ENCODE data around the gene TRRAP.

Gene TRRAP

DNA sequence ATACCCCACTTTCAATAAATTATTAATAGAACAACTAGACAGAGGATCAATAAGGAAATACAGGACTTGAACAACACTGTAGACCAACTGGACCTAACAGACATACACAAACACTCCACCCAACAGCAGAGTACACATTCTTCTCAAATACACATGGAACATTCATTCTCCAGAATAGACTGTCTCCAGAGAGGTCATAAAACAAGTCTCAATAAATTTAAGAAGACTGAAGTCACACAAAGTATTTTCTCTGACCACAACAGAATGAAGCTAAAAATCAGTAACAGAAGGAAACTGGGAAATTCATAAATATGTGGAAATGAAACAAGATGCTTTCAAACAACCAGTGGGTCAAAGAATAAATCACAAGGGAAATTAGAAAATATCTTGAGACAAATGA is 145.7 kb downstream of the TRRAP start:
- Histone ChIP-seq H2AFZ (no peak overlapping the region), H3K27me3 (ENCODE audit: control insufficient read depth, insufficient read depth, low read length) (no peaks in the 10 kb centered on the region), H3K9me3 (ENCODE audit: control insufficient read depth, low read length) (no peaks in the 10 kb centered on the region), H3K36me3 (ENCODE audit: control insufficient read depth, insufficient read depth, low read length) (no peaks in the 10 kb centered on the region), H3K27ac (no peak overlapping the region), H3K4me2 (ENCODE audit: low read length) (no peak overlapping the region), H3K4me3 (ENCODE audit: low read depth, low read length) (no peak overlapping the region), H3K9ac (no peak overlapping the region), H3K79me2 (peaks cover under 1% of the 10 kb centered on the region), H3K4me1 (no peaks in the 10 kb centered on the region)
- TF ChIP-seq, protein P1, sequence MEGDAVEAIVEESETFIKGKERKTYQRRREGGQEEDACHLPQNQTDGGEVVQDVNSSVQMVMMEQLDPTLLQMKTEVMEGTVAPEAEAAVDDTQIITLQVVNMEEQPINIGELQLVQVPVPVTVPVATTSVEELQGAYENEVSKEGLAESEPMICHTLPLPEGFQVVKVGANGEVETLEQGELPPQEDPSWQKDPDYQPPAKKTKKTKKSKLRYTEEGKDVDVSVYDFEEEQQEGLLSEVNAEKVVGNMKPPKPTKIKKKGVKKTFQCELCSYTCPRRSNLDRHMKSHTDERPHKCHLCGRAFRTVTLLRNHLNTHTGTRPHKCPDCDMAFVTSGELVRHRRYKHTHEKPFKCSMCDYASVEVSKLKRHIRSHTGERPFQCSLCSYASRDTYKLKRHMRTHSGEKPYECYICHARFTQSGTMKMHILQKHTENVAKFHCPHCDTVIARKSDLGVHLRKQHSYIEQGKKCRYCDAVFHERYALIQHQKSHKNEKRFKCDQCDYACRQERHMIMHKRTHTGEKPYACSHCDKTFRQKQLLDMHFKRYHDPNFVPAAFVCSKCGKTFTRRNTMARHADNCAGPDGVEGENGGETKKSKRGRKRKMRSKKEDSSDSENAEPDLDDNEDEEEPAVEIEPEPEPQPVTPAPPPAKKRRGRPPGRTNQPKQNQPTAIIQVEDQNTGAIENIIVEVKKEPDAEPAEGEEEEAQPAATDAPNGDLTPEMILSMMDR (IDR thresholded peaks at IDR 0.05), result no peak

DNA sequence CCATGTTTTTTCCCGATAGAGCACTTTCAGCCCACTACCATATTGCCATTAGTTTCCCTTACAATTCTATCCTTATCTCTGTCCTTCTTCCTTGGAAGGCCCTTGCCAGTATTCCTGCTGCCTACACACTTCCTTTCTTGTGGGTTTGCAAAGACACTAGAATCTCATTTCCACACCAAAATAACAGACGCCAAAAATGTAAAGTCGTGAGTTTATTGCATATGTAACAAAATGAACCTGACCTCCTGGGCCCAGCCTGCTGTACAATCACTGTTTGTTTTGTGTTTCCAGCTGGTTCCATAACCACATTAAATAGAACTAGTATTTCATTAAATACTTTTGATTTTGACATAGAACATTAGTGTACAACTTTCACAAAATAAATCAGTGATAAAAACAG is 148.9 kb downstream of the TRRAP start:
- no peak overlapping the region for H2AFZ ChIP-seq
- no peaks in the 10 kb centered on the region for H3K79me2 ChIP-seq
- no peak overlapping the region for H3K9ac ChIP-seq
- no peaks in the 10 kb centered on the region for H3K4me1 ChIP-seq
- H3K27ac ChIP-seq, result no peak overlapping the region
- no peaks in the 10 kb centered on the region for H3K9me3 ChIP-seq (ENCODE audit: control insufficient read depth, low read length)
- no peaks in the 10 kb centered on the region for H3K36me3 ChIP-seq (ENCODE audit: control insufficient read depth, insufficient read depth, low read length)
- TF ChIP-seq, protein P1 (IDR thresholded peaks at IDR 0.05), result no peak
- H3K27me3 ChIP-seq (ENCODE audit: control insufficient read depth, insufficient read depth, low read length), result no peaks in the 10 kb centered on the region
- no peak overlapping the region for H3K4me2 ChIP-seq (ENCODE audit: low read length)
- no peak overlapping the region for H3K4me3 ChIP-seq (ENCODE audit: low read depth, low read length)

DNA sequence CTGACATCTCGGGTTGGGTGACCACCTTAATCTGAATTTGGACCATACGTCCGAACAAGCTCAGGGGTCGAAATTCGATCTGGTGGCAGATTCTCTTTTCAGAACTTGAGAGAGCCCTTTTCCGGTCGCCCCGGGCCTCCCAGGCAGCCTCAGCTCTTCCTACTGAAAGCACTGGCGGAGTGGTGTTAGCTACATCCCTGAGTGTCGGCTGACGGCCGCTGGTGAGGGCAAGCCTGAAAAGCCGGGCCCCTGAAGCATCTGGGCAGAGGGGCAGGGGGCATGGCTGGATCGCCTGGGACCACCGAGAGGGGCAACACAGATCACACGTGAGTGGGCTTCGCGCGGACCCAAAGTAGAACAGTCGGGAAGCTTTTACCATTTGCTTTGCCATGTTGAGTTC is 149.5 kb downstream of the TRRAP start:
- TF ChIP-seq, protein P1 (IDR thresholded peaks at IDR 0.05), result no peak
- Histone ChIP-seq H3K4me2 (ENCODE audit: low read length) (no peak overlapping the region), H3K36me3 (ENCODE audit: control insufficient read depth, insufficient read depth, low read length) (no peaks in the 10 kb centered on the region), H3K9me3 (ENCODE audit: control insufficient read depth, low read length) (no peaks in the 10 kb centered on the region), H3K27ac (no peak overlapping the region), H3K9ac (no peak overlapping the region), H3K27me3 (ENCODE audit: control insufficient read depth, insufficient read depth, low read length) (no peaks in the 10 kb centered on the region), H3K79me2 (no peaks in the 10 kb centered on the region), H3K4me3 (ENCODE audit: low read depth, low read length) (no peak overlapping the region), H3K4me1 (no peaks in the 10 kb centered on the region), H2AFZ (no peak overlapping the region)

DNA sequence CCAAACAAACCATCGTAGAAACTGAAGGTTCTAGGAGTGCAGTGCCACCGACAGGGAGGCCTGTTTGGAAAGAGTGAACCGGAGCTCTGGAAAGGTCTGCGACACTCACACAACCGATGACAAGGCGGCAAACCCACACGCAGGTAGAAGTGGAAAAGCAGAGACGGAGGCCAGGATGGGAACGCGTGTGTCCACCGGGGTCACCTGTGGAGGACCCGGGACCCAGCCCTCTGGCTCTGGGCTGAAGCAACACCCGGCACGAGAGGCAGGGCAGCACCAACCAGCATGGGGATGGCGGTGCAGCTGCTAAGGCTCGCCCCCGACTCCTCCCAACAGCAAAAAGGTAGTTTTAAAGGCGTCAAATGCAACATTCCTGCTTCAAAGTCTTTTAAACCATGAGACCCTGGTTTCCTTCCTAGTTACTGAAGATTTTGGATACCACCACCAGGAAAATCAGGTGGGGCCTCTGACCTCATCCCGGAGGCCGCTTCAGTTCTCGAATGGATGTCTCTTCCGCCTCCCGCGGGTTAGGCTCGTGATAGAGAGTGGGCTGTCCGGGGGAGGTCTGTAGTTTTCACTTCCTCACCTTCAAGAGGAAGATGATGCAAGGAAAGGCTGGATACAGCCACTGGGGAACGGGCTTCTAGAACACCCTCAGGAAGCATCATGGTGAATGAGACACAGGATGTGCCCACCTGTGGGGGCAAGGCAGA is 150.1 kb downstream of the TRRAP start:
- Histone ChIP-seq H2AFZ (no peak overlapping the region), H3K27me3 (ENCODE audit: control insufficient read depth, insufficient read depth, low read length) (no peaks in the 10 kb centered on the region), H3K4me2 (ENCODE audit: low read length) (no peak overlapping the region), H3K4me3 (ENCODE audit: low read depth, low read length) (no peak overlapping the region), H3K9me3 (ENCODE audit: control insufficient read depth, low read length) (no peaks in the 10 kb centered on the region), H3K4me1 (no peaks in the 10 kb centered on the region), H3K9ac (no peak overlapping the region), H3K36me3 (ENCODE audit: control insufficient read depth, insufficient read depth, low read length) (no peaks in the 10 kb centered on the region), H3K79me2 (no peaks in the 10 kb centered on the region), H3K27ac (no peak overlapping the region)
- TF ChIP-seq, protein P1 (IDR thresholded peaks at IDR 0.05), result no peak

All from parathyroid adenoma (tissue), 2 donors.